PFSK-1 (cell line): Measurements from ENCODE around the gene RPS15A.

Experiments used
- FOXP2 ChIP-seq: optimal IDR thresholded peaks from 2 replicates; pipeline ENCODE3; 2011; ENCODE audit warnings: borderline replicate concordance, control low read depth, inconsistent platforms; ENCODE audit not compliant: insufficient read depth; ENCODE audit errors: extremely low read length, extremely low read depth
- POLR2AphosphoS5 ChIP-seq: IDR thresholded peaks from 2 replicates; pipeline ENCODE4 v1.6.1; 2012; ENCODE audit warnings: low read depth, mild to moderate bottlenecking, control low read depth, low read length, moderate library complexity
- REST ChIP-seq, 2 experiments: IDR thresholded peaks; 2 replicates each; pipeline versions ENCODE4 v1.6.1 to v1.8.0; 2011 to 2012; ENCODE audit warnings: low read depth in 2 of 2, low read length in 2 of 2, control low read depth in 1 of 2, inconsistent platforms in 1 of 2, mild to moderate bottlenecking in 1 of 2, moderate library complexity in 1 of 2; ENCODE audit not compliant: insufficient read depth in 1 of 2
- SIN3A ChIP-seq: IDR thresholded peaks from 2 replicates; pipeline ENCODE4 v1.6.1; 2012; ENCODE audit warnings: mild to moderate bottlenecking, low read length, moderate library complexity, borderline replicate concordance; ENCODE audit not compliant: insufficient read depth
- TAF1 ChIP-seq: IDR thresholded peaks from 2 replicates; pipeline ENCODE4 v1.6.1; 2012; ENCODE audit warnings: low read length, control low read depth, borderline replicate concordance; ENCODE audit not compliant: insufficient read depth

The RPS15A gene

GRCh38 chr16:18789515-18789849 lies 652 bp downstream of the RPS15A start:
- TF ChIP-seq FOXP2 = no peak
- TF ChIP-seq SIN3A = no peak
- no peak for TF ChIP-seq POLR2AphosphoS5
- TF ChIP-seq TAF1 = no peak
- TF ChIP-seq REST (IDR thresholded peaks at IDR 0.05; ENCODE audit: insufficient read depth in 1 of 2, low read depth in 2 of 2, low read length in 2 of 2) = no peak

GRCh38 chr16:18788828-18789514 lies 1.2 kb downstream of the RPS15A start:
- TF ChIP-seq TAF1 (no peak), FOXP2 (no peak), SIN3A (no peak), POLR2AphosphoS5 (no peak), REST (IDR thresholded peaks at IDR 0.05; ENCODE audit: insufficient read depth in 1 of 2, low read depth in 2 of 2, low read length in 2 of 2) (no peak)

GRCh38 chr16:18784917-18785623 lies 5.1 kb downstream of the RPS15A start:
- no peak for TF ChIP-seq TAF1
- 0 out of 2 replicates have a peak, but pooled peaks have one; percentile 7 for TF ChIP-seq POLR2AphosphoS5
- no peak for TF ChIP-seq FOXP2

- no peak; the same call in 1 of the 2 replicates for TF ChIP-seq POLR2AphosphoS5
These were observed 6.4 kb downstream of the RPS15A start for GRCh38 chr16:18783430-18784341.

GRCh38 chr16:18782697-18783429 lies 7.3 kb downstream of the RPS15A start:
- no peak for TF ChIP-seq TAF1
- TF ChIP-seq FOXP2 = no peak
- no peak for TF ChIP-seq REST (IDR thresholded peaks at IDR 0.05; ENCODE audit: insufficient read depth in 1 of 2, low read depth in 2 of 2, low read length in 2 of 2)
- no peak for TF ChIP-seq POLR2AphosphoS5
- TF ChIP-seq SIN3A = no peak
